Kidney (tissue), 22 donors: ENCODE measurements around the gene TADA3. TPM values are rescaled to one million over a fixed set of nuclear protein-coding genes. Genes with fewer than 3 reads are reported as not detected.

Experiments
- DNase-seq, 5 donors: peaks; one replicate each; pipeline ENCODE4 v3.0.0-alpha.2; 2013 to 2020
- FAIRE-seq: peaks from 2 replicates; lab custom pipeline; 2012; peaks lifted over from hg19 to GRCh38; lab: Jason Lieb, UNC
- H3K27ac ChIP-seq, 2 donors: one replicate each; pipeline ENCODE4 v1.7.0; 2013; ENCODE audit warnings: low read depth in 2 of 2, low read length in 2 of 2, inconsistent platforms in 1 of 2
- H3K27me3 ChIP-seq: one replicate; pipeline ENCODE4 v1.7.1; 2013; ENCODE audit warnings: low read length, inconsistent platforms; ENCODE audit not compliant: control insufficient read depth, insufficient read depth
- H3K36me3 ChIP-seq, 3 donors: one replicate each; pipeline versions ENCODE4 v1.7.0 to v1.7.1; 2013; ENCODE audit warnings: low read length in 3 of 3, control low read depth in 1 of 3, inconsistent platforms in 1 of 3; ENCODE audit not compliant: insufficient read depth in 3 of 3, control insufficient read depth in 2 of 3
- H3K4me1 ChIP-seq, 3 donors: one replicate each; pipeline versions ENCODE4 v1.7.0 to v1.7.1; 2013; ENCODE audit warnings: low read length in 3 of 3, inconsistent platforms in 1 of 3, low read depth in 1 of 3; ENCODE audit not compliant: control insufficient read depth in 2 of 3, insufficient read depth in 2 of 3
- H3K4me3 ChIP-seq, 3 donors: one replicate each; pipeline versions ENCODE4 v1.7.0 to v1.8.1; 2013; ENCODE audit warnings: low read length in 3 of 3, control low read depth in 1 of 3, inconsistent platforms in 1 of 3
- H3K9ac ChIP-seq, 3 donors: one replicate each; pipeline versions ENCODE4 v1.7.0 to v1.7.1; 2013; ENCODE audit warnings: low read length in 3 of 3, control low read depth in 1 of 3, inconsistent platforms in 1 of 3
- H3K9me3 ChIP-seq, 3 donors: one replicate each; pipeline versions ENCODE4 v1.7.0 to v1.7.1; 2013; ENCODE audit warnings: low read length in 3 of 3, control low read depth in 1 of 3, inconsistent platforms in 1 of 3; ENCODE audit not compliant: control insufficient read depth in 2 of 3, insufficient read depth in 1 of 3
- CTCF ChIP-seq: IDR thresholded peaks from 3 replicates; pipeline ENCODE4 v1.5.1; 2012; ENCODE audit warnings: mild to moderate bottlenecking, moderate library complexity, borderline replicate concordance; ENCODE audit not compliant: insufficient read depth; ENCODE audit errors: extremely low read depth
- intact Hi-C: fragments of 100-400 bp; cut with DNase I; formaldehyde crosslinking; loops from one replicate; pipeline ENCODE4 v1.11.1; 2022
- long read RNA-seq, 10 donors: library from polyadenylated mRNA in 1 of 10; unstranded in 1 of 10; transcript quantifications; one replicate each; pipeline ENCODE4 v2.0.0 and lab custom pipeline, GENCODE V29; 2021 to 2026
- polyA plus RNA-seq: library from polyadenylated mRNA; stranded (reverse); fragments of 350-450 nt; fragmentation: Illumina TruSeq; extraction: RNeasy Lipid Tissue Mini Kit (QIAGEN cat#74804); gene quantifications from one replicate; pipeline ENCODE4 v1.2.3, GENCODE V29; 2014; ENCODE audit warnings: low read depth, low replicate concordance; ENCODE audit not compliant: insufficient read depth
- total RNA-seq: library from RNA; stranded (reverse); fragmentation: NEBNext Ultra II Directional; extraction: Animal tissue kit (Norgen Biotek cat#: 25700); gene quantifications from one replicate; pipeline ENCODE4 v1.2.1, GENCODE V29; 2021
- donor health status: control.
- donor health status: control.
- donor health status: control.
- donor health status: control.
- donor health status: control.
- donor health status: DM: yes; HTN: yes; CAD: no.
- donor health status: Normal renal cell carcinoma (clear cell type).

Gene TADA3
- 65.1 TPM for total RNA-seq
- polyA plus RNA-seq: 58.4 TPM
- long read RNA-seq, donor 1, transcript TADA3-205 (5 exons, 1,868 nt): major isoform, 12 of 260 reads
- long read RNA-seq, donor 1, transcript TADA3-201 (9 exons, 2,355 nt): major isoform, 12 of 260 reads
- long read RNA-seq, donor 1, partial matches to known transcripts: 162 of 260 reads
- long read RNA-seq, donor 1, other reads (novel, unspliced or antisense): 73 of 260 reads
- long read RNA-seq, donor 2, transcript TADA3-201 (9 exons, 2,355 nt): major isoform, 22 of 29 reads
- long read RNA-seq, donor 2, partial matches to known transcripts: 0 of 29 reads
- long read RNA-seq, donor 2, other reads (novel, unspliced or antisense): 0 of 29 reads
- long read RNA-seq, donor 3, transcript TADA3-201 (9 exons, 2,355 nt): major isoform, 25 of 342 reads
- long read RNA-seq, donor 3, partial matches to known transcripts: 225 of 342 reads
- long read RNA-seq, donor 3, other reads (novel, unspliced or antisense): 84 of 342 reads
- long read RNA-seq, donor 4, transcript TADA3-201 (9 exons, 2,355 nt): major isoform, 24 of 27 reads
- long read RNA-seq, donor 4, partial matches to known transcripts: 0 of 27 reads
- long read RNA-seq, donor 4, other reads (novel, unspliced or antisense): 0 of 27 reads
- long read RNA-seq, donor 5: 0 reads
- long read RNA-seq, donor 6, transcript TADA3-205 (5 exons, 1,868 nt): minor isoform, 5 of 145 reads
- long read RNA-seq, donor 6, transcript TADA3-201 (9 exons, 2,355 nt): major isoform, 16 of 145 reads
- long read RNA-seq, donor 6, partial matches to known transcripts: 115 of 145 reads
- long read RNA-seq, donor 6, other reads (novel, unspliced or antisense): 8 of 145 reads
- long read RNA-seq, donor 7, transcript TADA3-201 (9 exons, 2,355 nt): major isoform, 54 of 89 reads
- long read RNA-seq, donor 7, partial matches to known transcripts: 19 of 89 reads
- long read RNA-seq, donor 7, other reads (novel, unspliced or antisense): 15 of 89 reads
- long read RNA-seq, donor 8, transcript TADA3-201 (9 exons, 2,355 nt): major isoform, 17 of 29 reads
- long read RNA-seq, donor 8, partial matches to known transcripts: 11 of 29 reads
- long read RNA-seq, donor 8, other reads (novel, unspliced or antisense): 0 of 29 reads
- long read RNA-seq, donor 9, transcript TADA3-201 (9 exons, 2,355 nt): major isoform, 9 of 20 reads
- long read RNA-seq, donor 9, partial matches to known transcripts: 7 of 20 reads
- long read RNA-seq, donor 9, other reads (novel, unspliced or antisense): 0 of 20 reads
- long read RNA-seq, donor 10, transcript TADA3-201 (9 exons, 2,355 nt): major isoform, 9 of 154 reads
- long read RNA-seq, donor 10, transcript TADA3-205 (5 exons, 1,868 nt): minor isoform, 5 of 154 reads
- long read RNA-seq, donor 10, partial matches to known transcripts: 133 of 154 reads
- long read RNA-seq, donor 10, other reads (novel, unspliced or antisense): 5 of 154 reads

- Histone ChIP-seq H3K27ac (peak within 1 kb of the TSS; percentile 99), H3K4me1 (peaks cover 6 to 19% (median 8%) of the 10 kb centered on the region in 3 donors), H3K9ac (peak within 1 kb of the TSS; percentile 90 to 99 (median 99)), H3K4me3 (peak within 1 kb of the TSS; percentile 97 to 99 (median 98)), H3K9me3 (no peaks in the 10 kb centered on the region), H3K27me3 (no peaks in the 10 kb centered on the region), H3K36me3 (peaks cover 5 to 25% (median 12%) of the 10 kb centered on the region in 3 donors)
- TF ChIP-seq CTCF: no peak
- peak; percentile 93 to 98 (median 97) for DNase-seq
- intact Hi-C loops: no loop called here
- no peak for FAIRE-seq
Observed at GRCh38 chr3:9792405-9793160, at the start of gene TADA3, which contains the start of gene ARPC4. TSS of gene TADA3 (minus strand) at chr3:9792473. CDS start at chr3:9791466, 1,007 bp downstream. TSS of gene ARPC4 (plus strand) at chr3:9793082. CDS start at chr3:9793122, 40 bp downstream.

GRCh38 chr3:9841015-9841414 is 48.7 kb upstream of the TADA3 start:
- Histone ChIP-seq H3K9ac (no peak overlapping the region), H3K4me1 (peaks cover 0 to 5% (median 0%) of the 10 kb centered on the region in 3 donors), H3K4me3 (no peak overlapping the region), H3K36me3 (peaks cover 0 to 20% (median 10%) of the 10 kb centered on the region in 3 donors), H3K27me3 (no peaks in the 10 kb centered on the region), H3K9me3 (no peaks in the 10 kb centered on the region), H3K27ac (no peak overlapping the region)
- intact Hi-C loops: no loop called here
- FAIRE-seq (no peak), DNase-seq (no peak)
- no peak for TF ChIP-seq CTCF

DNA sequence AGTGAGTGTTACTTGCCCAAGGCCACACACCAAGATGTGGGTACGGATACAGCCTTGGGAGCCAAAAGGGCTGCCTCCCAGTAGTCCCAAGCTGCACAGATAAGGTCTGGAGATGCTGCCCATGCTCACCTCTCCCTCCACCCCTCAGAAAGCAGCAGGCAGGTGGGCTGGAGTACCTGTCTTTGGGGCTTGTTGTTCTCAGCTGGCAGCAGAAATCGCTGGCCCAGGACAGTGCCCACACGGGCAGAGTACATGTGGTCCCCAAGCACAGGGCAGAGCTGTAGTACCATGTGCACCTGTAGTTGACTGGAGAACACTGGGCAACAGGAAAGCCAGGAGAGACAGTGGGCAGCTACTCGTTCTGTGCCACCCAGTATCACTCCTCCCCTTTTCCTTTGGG is 46.6 kb upstream of the TADA3 start:
- TF ChIP-seq CTCF: no peak
- H3K36me3 ChIP-seq: peaks cover 3 to 24% (median 15%) of the 10 kb centered on the region in 3 donors
- H3K4me1 ChIP-seq: peaks cover 0 to 5% (median 0%) of the 10 kb centered on the region in 3 donors
- no peak overlapping the region for H3K4me3 ChIP-seq
- H3K9ac ChIP-seq: no peak overlapping the region
- FAIRE-seq: no peak
- H3K27me3 ChIP-seq: no peaks in the 10 kb centered on the region
- intact Hi-C loops: no loop called here
- DNase-seq: no peak
- H3K9me3 ChIP-seq: no peaks in the 10 kb centered on the region
- H3K27ac ChIP-seq: no peak overlapping the region
